ENCODE results near the gene ROBO3. TPM values are rescaled to one million over a fixed set of nuclear protein-coding genes. Genes with fewer than 3 reads are reported as not detected.
A peak's percentile ranks its signal among the peaks of the same experiment; 100 is the strongest.

The ROBO3 gene
- total RNA-seq, 1 donor from 2014 or later: 18.9 TPM

GRCh38 chr11:124874571-124875255 is 9.5 kb downstream of the ROBO3 start:
- intact Hi-C loops (cut with DNase I): loop anchor here (5.0 kb wide), 1 partner anchor 78 kb away; the partner anchor contains the start of gene CCDC15

GRCh38 chr11:124875401-124875800 is 10.2 kb downstream of the ROBO3 start:
- H3K4me1 ChIP-seq: peaks cover 21% of the 10 kb centered on the region
- no peaks in the 10 kb centered on the region for H3K9me3 ChIP-seq
- H3K27ac ChIP-seq: peak overlapping the region; percentile 72
- no peaks in the 10 kb centered on the region for H3K36me3 ChIP-seq
- H3K4me3 ChIP-seq: peak overlapping the region; percentile 55 to 68
- no peaks in the 10 kb centered on the region for H3K27me3 ChIP-seq
- intact Hi-C loops (cut with DNase I): loop anchor here (5.0 kb wide), 1 partner anchor 77 kb away; the partner anchor contains the start of gene CCDC15
- TF ChIP-seq CTCF (IDR thresholded peaks at IDR 0.05) (no peak), POLR2A (IDR thresholded peaks at IDR 0.05) (no peak), POLR2AphosphoS5 (IDR thresholded peaks at IDR 0.05; ENCODE audit: insufficient read depth in 1 of 2, low read depth in 1 of 2) (no peak)
- DNase-seq (ENCODE audit: extremely low spot score in 2 of 2): no peak

More at GRCh38 chr11:124874571-124875255, 9.5 kb downstream of the ROBO3 start:
- TF ChIP-seq POLR2A (IDR thresholded peaks at IDR 0.05): no peak
- no peak for TF ChIP-seq CTCF (IDR thresholded peaks at IDR 0.05)
- TF ChIP-seq POLR2AphosphoS5 (IDR thresholded peaks at IDR 0.05; ENCODE audit: insufficient read depth in 1 of 2, low read depth in 1 of 2): no peak
- Histone ChIP-seq H3K9me3 (no peaks in the 10 kb centered on the region), H3K27ac (no peak overlapping the region), H3K4me1 (peaks cover 21% of the 10 kb centered on the region), H3K27me3 (no peaks in the 10 kb centered on the region), H3K36me3 (no peaks in the 10 kb centered on the region), H3K4me3 (no peak overlapping the region)
- DNase-seq (ENCODE audit: extremely low spot score in 2 of 2): no peak

- Histone ChIP-seq H3K27me3 (no peaks in the 10 kb centered on the region), H3K9me3 (no peaks in the 10 kb centered on the region)
- intact Hi-C loops (cut with DNase I): loop anchor here (5.0 kb wide), 1 partner anchor 76 kb away; the partner anchor contains the start of gene CCDC15
Measured at GRCh38 chr11:124875943-124876817, 10.9 kb downstream of the ROBO3 start.

GRCh38 chr11:124876818-124877630 is 11.8 kb downstream of the ROBO3 start:
- no peak for TF ChIP-seq CTCF (IDR thresholded peaks at IDR 0.05)
- TF ChIP-seq POLR2A (IDR thresholded peaks at IDR 0.05): no peak
- TF ChIP-seq POLR2AphosphoS5 (IDR thresholded peaks at IDR 0.05; ENCODE audit: insufficient read depth in 1 of 2, low read depth in 1 of 2): no peak
- Histone ChIP-seq H3K36me3 (no peaks in the 10 kb centered on the region), H3K4me1 (peaks cover 21% of the 10 kb centered on the region), H3K27ac (peak overlapping the region; percentile 72), H3K4me3 (peak overlapping the region; percentile 55 to 68), H3K9me3 (no peaks in the 10 kb centered on the region), H3K27me3 (no peaks in the 10 kb centered on the region)
- no peak for DNase-seq (ENCODE audit: extremely low spot score in 2 of 2)
- intact Hi-C loops (cut with DNase I): loop anchor here (5.0 kb wide), 1 partner anchor 75 kb away; the partner anchor contains the start of gene CCDC15

More at GRCh38 chr11:124875943-124876817, 10.9 kb downstream of the ROBO3 start:
- peak overlapping the region; percentile 55 to 68 for H3K4me3 ChIP-seq
- no peaks in the 10 kb centered on the region for H3K36me3 ChIP-seq
- H3K4me1 ChIP-seq: peaks cover 21% of the 10 kb centered on the region
- peak overlapping the region; percentile 72 for H3K27ac ChIP-seq
- DNase-seq (ENCODE audit: extremely low spot score in 2 of 2): no peak
- peak in 1 of 2 donors; percentile 7 for TF ChIP-seq POLR2A (IDR thresholded peaks at IDR 0.05)
- peak; percentile 47 to 88 (median 58) for TF ChIP-seq CTCF (IDR thresholded peaks at IDR 0.05)
- TF ChIP-seq POLR2AphosphoS5 (IDR thresholded peaks at IDR 0.05; ENCODE audit: insufficient read depth in 1 of 2, low read depth in 1 of 2): peak; percentile 12 to 83

Measured in vagina (tissue), 2 donors.